Liver (tissue), 9 donors: Measurements from ENCODE around the gene WWOX. TPM values are rescaled to one million over a fixed set of nuclear protein-coding genes. Genes with fewer than 3 reads are reported as not detected.

Source experiments
- DNase-seq: peaks from one replicate; pipeline ENCODE4 v3.0.0-alpha.2; 2017; ENCODE audit warnings: low spot score
- H3K27ac ChIP-seq, 2 donors: one replicate each; pipeline ENCODE4 v1.7.0; 2013; ENCODE audit warnings: inconsistent platforms in 2 of 2, low read length in 2 of 2, control low read depth in 1 of 2, low read depth in 1 of 2, mild to moderate bottlenecking in 1 of 2
- H3K27me3 ChIP-seq, 4 donors: one replicate each; pipeline versions ENCODE4 v1.6.1 to v1.7.0; 2013; ENCODE audit warnings: low read length in 3 of 4, inconsistent platforms in 1 of 4, mild to moderate bottlenecking in 1 of 4, moderate library complexity in 1 of 4; ENCODE audit not compliant: control insufficient read depth in 4 of 4, insufficient read depth in 4 of 4
- H3K36me3 ChIP-seq, 4 donors: one replicate each; pipeline versions ENCODE4 v1.6.1 to v1.7.0; 2013; ENCODE audit warnings: low read length in 3 of 4, mild to moderate bottlenecking in 3 of 4, low read depth in 1 of 4, moderate library complexity in 1 of 4; ENCODE audit not compliant: control insufficient read depth in 4 of 4, insufficient read depth in 3 of 4
- H3K4me1 ChIP-seq, 4 donors: one replicate each; pipeline versions ENCODE4 v1.6.1 to v1.7.0; 2013; ENCODE audit warnings: low read length in 3 of 4, mild to moderate bottlenecking in 3 of 4, moderate library complexity in 1 of 4; ENCODE audit not compliant: control insufficient read depth in 4 of 4, insufficient read depth in 4 of 4
- H3K4me3 ChIP-seq, 3 donors: one replicate each; pipeline versions ENCODE4 v1.6.1 to v1.7.0; 2013; ENCODE audit warnings: low read length in 3 of 3, control low read depth in 1 of 3, low read depth in 1 of 3, mild to moderate bottlenecking in 1 of 3
- H3K9ac ChIP-seq, 2 donors: one replicate each; pipeline ENCODE4 v1.7.0; 2013; ENCODE audit warnings: low read length in 2 of 2, mild to moderate bottlenecking in 2 of 2, moderate library complexity in 2 of 2, control low read depth in 1 of 2, low read depth in 1 of 2
- H3K9me3 ChIP-seq, 4 donors: one replicate each; pipeline versions ENCODE4 v1.6.1 to v1.7.0; 2013; ENCODE audit warnings: low read length in 3 of 4; ENCODE audit not compliant: control insufficient read depth in 4 of 4
- EGR1 ChIP-seq, 2 donors: IDR thresholded peaks; 2 replicates each; pipeline ENCODE4 v1.6.1; 2016 to 2018; ENCODE audit warnings: antibody characterized with exemption in 2 of 2, low read depth in 2 of 2
- FOXA1 ChIP-seq: IDR thresholded peaks from 2 replicates; pipeline ENCODE4 v1.6.1; 2016; ENCODE audit warnings: antibody characterized with exemption
- FOXA2 ChIP-seq: IDR thresholded peaks from 2 replicates; pipeline ENCODE4 v1.6.1; 2016; ENCODE audit warnings: antibody characterized with exemption
- GABPA ChIP-seq, 2 donors: IDR thresholded peaks in 1 of 2; conservative IDR thresholded peaks in 1 of 2; 2 replicates each; pipeline ENCODE4 v1.6.1; 2016; ENCODE audit warnings: antibody characterized with exemption in 2 of 2, mild to moderate bottlenecking in 1 of 2, moderate library complexity in 1 of 2
- HNF4A ChIP-seq, 2 donors: conservative IDR thresholded peaks; 2 replicates each; pipeline ENCODE4 v1.6.1; 2016; ENCODE audit warnings: antibody characterized with exemption in 2 of 2, mild to moderate bottlenecking in 2 of 2
- HNF4G ChIP-seq: IDR thresholded peaks from 2 replicates; pipeline ENCODE4 v1.6.1; 2016; ENCODE audit warnings: antibody characterized with exemption
- JUND ChIP-seq, 2 donors: IDR thresholded peaks; 2 replicates each; pipeline ENCODE4 v1.6.1; 2016; ENCODE audit warnings: antibody characterized with exemption in 2 of 2
- NR2F2 ChIP-seq: IDR thresholded peaks from 2 replicates; pipeline ENCODE4 v1.6.1; 2016; ENCODE audit warnings: antibody characterized with exemption
- RAD21 ChIP-seq, 2 donors: IDR thresholded peaks; 2 replicates each; pipeline ENCODE4 v1.6.1; 2016; ENCODE audit warnings: antibody characterized with exemption in 2 of 2, mild to moderate bottlenecking in 2 of 2
- RXRA ChIP-seq, 2 donors: IDR thresholded peaks; 2 replicates each; pipeline ENCODE4 v1.6.1; 2017 to 2018; ENCODE audit warnings: antibody characterized with exemption in 2 of 2, mild to moderate bottlenecking in 1 of 2
- SP1 ChIP-seq: IDR thresholded peaks from 2 replicates; pipeline ENCODE4 v1.6.1; 2018; ENCODE audit warnings: antibody characterized with exemption, mild to moderate bottlenecking
- YY1 ChIP-seq: IDR thresholded peaks from 2 replicates; pipeline ENCODE4 v1.6.1; 2016; ENCODE audit warnings: antibody characterized with exemption, mild to moderate bottlenecking
- WGBS: extraction: QIAGEN DNeasy Blood & Tissue Kit; methylation state at CpG from one replicate; pipeline ENCODE4 v1.1.7; 2013; 5-methylcytosine and 5-hydroxymethylcytosine counted together
- polyA plus RNA-seq, 2 donors: library from polyadenylated mRNA; stranded (reverse) in 1 of 2; unstranded in 1 of 2; fragments of 200-250 nt in 1 of 2; fragments of >200 nt in 1 of 2; fragmentation: Nextera tagmentation in 1 of 2; extraction: Ambion mirVana in 1 of 2; gene quantifications; one replicate each; pipeline versions ENCODE4 v1.2.1 to v1.2.3, GENCODE V29; 2013 to 2015
- total RNA-seq, 2 donors: library from RNA; depleted of rRNA; stranded (reverse); fragments of >200 nt; gene quantifications; one replicate each; pipeline ENCODE4 v1.2.3, GENCODE V29; 2014
- TF ChIP-seq, protein P1 (sequence below): IDR thresholded peaks from 2 replicates; pipeline ENCODE4 v1.6.1; 2016; ENCODE audit warnings: antibody characterized with exemption
- TF ChIP-seq, protein P2 (sequence below): IDR thresholded peaks from 2 replicates; pipeline ENCODE4 v1.6.1; 2016; ENCODE audit warnings: antibody characterized with exemption
- TF ChIP-seq, protein P3 (sequence below): IDR thresholded peaks from 2 replicates; pipeline ENCODE4 v1.6.1; 2016; ENCODE audit warnings: antibody characterized with exemption
- TF ChIP-seq, protein P4 (sequence below): IDR thresholded peaks from 2 replicates; pipeline ENCODE4 v1.6.1; 2016; ENCODE audit warnings: antibody characterized with exemption, mild to moderate bottlenecking
- donor health status: healthy.
- donor health status: healthy.
- donor health status: healthy.
- donor health status: healthy.
- donor health status: healthy.

WWOX gene
- total and polyA plus RNA-seq, 4 donors, result 9.8 to 46.0 (median 15.3) TPM

- H3K36me3 ChIP-seq, result peaks cover 0 to 15% (median 5%) of the 10 kb centered on the region in 4 donors
- H3K4me1 ChIP-seq, result peaks cover 0 to 5% (median 0%) of the 10 kb centered on the region in 4 donors
- H3K27me3 ChIP-seq, result no peaks in the 10 kb centered on the region
- no peaks in the 10 kb centered on the region for H3K9me3 ChIP-seq
- no peak overlapping the region for H3K27ac ChIP-seq
- WGBS, result 97% methylated on average over 2 of the region's 2 CpGs
- no peak for TF ChIP-seq FOXA2
- no peak overlapping the region for H3K9ac ChIP-seq
- no peak for DNase-seq
- H3K4me3 ChIP-seq, result no peak overlapping the region
Measured at GRCh38 chr16:78113258-78113657, 13.8 kb downstream of the WWOX start.

GRCh38 chr16:78115659-78116058 lies 16.2 kb downstream of the WWOX start:
- Histone ChIP-seq H3K9me3 (no peaks in the 10 kb centered on the region), H3K36me3 (peaks cover 0 to 9% (median 5%) of the 10 kb centered on the region in 4 donors), H3K9ac (no peak overlapping the region), H3K4me3 (no peak overlapping the region), H3K4me1 (peaks cover 0 to 14% (median 6%) of the 10 kb centered on the region in 4 donors), H3K27me3 (no peaks in the 10 kb centered on the region), H3K27ac (no peak overlapping the region)
- TF ChIP-seq, protein P1, sequence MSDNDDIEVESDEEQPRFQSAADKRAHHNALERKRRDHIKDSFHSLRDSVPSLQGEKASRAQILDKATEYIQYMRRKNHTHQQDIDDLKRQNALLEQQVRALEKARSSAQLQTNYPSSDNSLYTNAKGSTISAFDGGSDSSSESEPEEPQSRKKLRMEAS, result no peak
- TF ChIP-seq, protein P2, sequence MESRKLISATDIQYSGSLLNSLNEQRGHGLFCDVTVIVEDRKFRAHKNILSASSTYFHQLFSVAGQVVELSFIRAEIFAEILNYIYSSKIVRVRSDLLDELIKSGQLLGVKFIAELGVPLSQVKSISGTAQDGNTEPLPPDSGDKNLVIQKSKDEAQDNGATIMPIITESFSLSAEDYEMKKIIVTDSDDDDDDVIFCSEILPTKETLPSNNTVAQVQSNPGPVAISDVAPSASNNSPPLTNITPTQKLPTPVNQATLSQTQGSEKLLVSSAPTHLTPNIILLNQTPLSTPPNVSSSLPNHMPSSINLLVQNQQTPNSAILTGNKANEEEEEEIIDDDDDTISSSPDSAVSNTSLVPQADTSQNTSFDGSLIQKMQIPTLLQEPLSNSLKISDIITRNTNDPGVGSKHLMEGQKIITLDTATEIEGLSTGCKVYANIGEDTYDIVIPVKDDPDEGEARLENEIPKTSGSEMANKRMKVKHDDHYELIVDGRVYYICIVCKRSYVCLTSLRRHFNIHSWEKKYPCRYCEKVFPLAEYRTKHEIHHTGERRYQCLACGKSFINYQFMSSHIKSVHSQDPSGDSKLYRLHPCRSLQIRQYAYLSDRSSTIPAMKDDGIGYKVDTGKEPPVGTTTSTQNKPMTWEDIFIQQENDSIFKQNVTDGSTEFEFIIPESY, result no peak
- no peak for TF ChIP-seq HNF4A (conservative IDR thresholded peaks at IDR 0.05)
- no peak for TF ChIP-seq HNF4G
- TF ChIP-seq, protein P3, sequence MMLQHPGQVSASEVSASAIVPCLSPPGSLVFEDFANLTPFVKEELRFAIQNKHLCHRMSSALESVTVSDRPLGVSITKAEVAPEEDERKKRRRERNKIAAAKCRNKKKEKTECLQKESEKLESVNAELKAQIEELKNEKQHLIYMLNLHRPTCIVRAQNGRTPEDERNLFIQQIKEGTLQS, result no peak
- TF ChIP-seq JUND (IDR thresholded peaks at IDR 0.05), result no peak
- TF ChIP-seq RXRA (IDR thresholded peaks at IDR 0.05), result no peak
- TF ChIP-seq FOXA1, result no peak
- TF ChIP-seq GABPA (IDR thresholded peaks at IDR 0.05 in 1 of 2, conservative IDR thresholded peaks at IDR 0.05 in 1 of 2), result no peak
- no peak for TF ChIP-seq SP1
- no peak for TF ChIP-seq EGR1 (IDR thresholded peaks at IDR 0.05; ENCODE audit: low read depth in 2 of 2)
- TF ChIP-seq NR2F2, result no peak
- TF ChIP-seq RAD21 (IDR thresholded peaks at IDR 0.05), result no peak
- TF ChIP-seq, protein P4, sequence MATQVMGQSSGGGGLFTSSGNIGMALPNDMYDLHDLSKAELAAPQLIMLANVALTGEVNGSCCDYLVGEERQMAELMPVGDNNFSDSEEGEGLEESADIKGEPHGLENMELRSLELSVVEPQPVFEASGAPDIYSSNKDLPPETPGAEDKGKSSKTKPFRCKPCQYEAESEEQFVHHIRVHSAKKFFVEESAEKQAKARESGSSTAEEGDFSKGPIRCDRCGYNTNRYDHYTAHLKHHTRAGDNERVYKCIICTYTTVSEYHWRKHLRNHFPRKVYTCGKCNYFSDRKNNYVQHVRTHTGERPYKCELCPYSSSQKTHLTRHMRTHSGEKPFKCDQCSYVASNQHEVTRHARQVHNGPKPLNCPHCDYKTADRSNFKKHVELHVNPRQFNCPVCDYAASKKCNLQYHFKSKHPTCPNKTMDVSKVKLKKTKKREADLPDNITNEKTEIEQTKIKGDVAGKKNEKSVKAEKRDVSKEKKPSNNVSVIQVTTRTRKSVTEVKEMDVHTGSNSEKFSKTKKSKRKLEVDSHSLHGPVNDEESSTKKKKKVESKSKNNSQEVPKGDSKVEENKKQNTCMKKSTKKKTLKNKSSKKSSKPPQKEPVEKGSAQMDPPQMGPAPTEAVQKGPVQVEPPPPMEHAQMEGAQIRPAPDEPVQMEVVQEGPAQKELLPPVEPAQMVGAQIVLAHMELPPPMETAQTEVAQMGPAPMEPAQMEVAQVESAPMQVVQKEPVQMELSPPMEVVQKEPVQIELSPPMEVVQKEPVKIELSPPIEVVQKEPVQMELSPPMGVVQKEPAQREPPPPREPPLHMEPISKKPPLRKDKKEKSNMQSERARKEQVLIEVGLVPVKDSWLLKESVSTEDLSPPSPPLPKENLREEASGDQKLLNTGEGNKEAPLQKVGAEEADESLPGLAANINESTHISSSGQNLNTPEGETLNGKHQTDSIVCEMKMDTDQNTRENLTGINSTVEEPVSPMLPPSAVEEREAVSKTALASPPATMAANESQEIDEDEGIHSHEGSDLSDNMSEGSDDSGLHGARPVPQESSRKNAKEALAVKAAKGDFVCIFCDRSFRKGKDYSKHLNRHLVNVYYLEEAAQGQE, result no peak
- TF ChIP-seq YY1, result no peak
- no peak for DNase-seq
- WGBS, result 97% methylated on average over 5 of the region's 5 CpGs
